GM19395 (cell line): ENCODE measurements around the gene ZFHX3.
A peak's percentile ranks its signal among the peaks of the same experiment; 100 is the strongest.

Source experiments
- ATAC-seq: cut with Tn5 transposase; IDR thresholded peaks from one replicate; pipeline ENCODE4 v1.9.1; 2021; ENCODE audit warnings: mild to moderate bottlenecking, moderate library complexity; ENCODE audit not compliant: unreplicated experiment

ZFHX3 gene

GRCh38 chr16:73042807-73043206, 5.1 kb downstream of the ZFHX3 start:
- ATAC-seq: no peak

- ATAC-seq: no peak
Measured at GRCh38 chr16:73041676-73042075, 6.3 kb downstream of the ZFHX3 start.

- ATAC-seq: no peak
Measured at GRCh38 chr16:73040735-73041402, 7.1 kb downstream of the ZFHX3 start.

- no peak for ATAC-seq
Measured at GRCh38 chr16:73040136-73040535, 7.8 kb downstream of the ZFHX3 start.

- ATAC-seq: no peak
Measured at GRCh38 chr16:73037845-73038570, 9.9 kb downstream of the ZFHX3 start.

- ATAC-seq: no peak
Measured at GRCh38 chr16:73037331-73037745, 10.6 kb downstream of the ZFHX3 start.

- peak; percentile 64 for ATAC-seq
Measured at GRCh38 chr16:73036074-73036826, 11.7 kb downstream of the ZFHX3 start.

- peak; percentile 54 for ATAC-seq
Measured at GRCh38 chr16:73034374-73034773, 13.6 kb downstream of the ZFHX3 start.

GRCh38 chr16:73033271-73033998, 14.5 kb downstream of the ZFHX3 start:
- ATAC-seq: no peak

GRCh38 chr16:73032541-73033270, 15.2 kb downstream of the ZFHX3 start:
- peak; percentile 33 for ATAC-seq

GRCh38 chr16:73031984-73032383, 15.9 kb downstream of the ZFHX3 start:
- no peak for ATAC-seq

GRCh38 chr16:73031155-73031866, 16.6 kb downstream of the ZFHX3 start:
- no peak for ATAC-seq

- no peak for ATAC-seq
Measured at GRCh38 chr16:73028721-73029361, 19.1 kb downstream of the ZFHX3 start.

- ATAC-seq: no peak
Measured at GRCh38 chr16:73028263-73028662, 19.7 kb downstream of the ZFHX3 start.

GRCh38 chr16:73027685-73028111, 20.2 kb downstream of the ZFHX3 start:
- ATAC-seq: no peak

GRCh38 chr16:73026754-73027684, 20.9 kb downstream of the ZFHX3 start:
- ATAC-seq: no peak

GRCh38 chr16:73025856-73026210, 22.1 kb downstream of the ZFHX3 start:
- ATAC-seq: no peak

- no peak for ATAC-seq
Measured at GRCh38 chr16:73025151-73025855, 22.6 kb downstream of the ZFHX3 start.
